Limb (tissue), 2 donors: Measurements from ENCODE around the gene OR56B4.
"Not testable (repeated sequence)": the region's sequence is repeated elsewhere in the genome, so short reads cannot be mapped to it uniquely, and the experiment has no call there.

Source experiments
- DNase-seq, 2 donors: peaks; one replicate each; pipeline ENCODE4 v3.0.0-alpha.2; 2016; ENCODE audit errors: extremely low spot score in 2 of 2

Gene OR56B4

GRCh38 chr11:6143737-6144136, 36.3 kb downstream of the OR56B4 start:
- DNase-seq = not testable (repeated sequence)

GRCh38 chr11:6151117-6151516, 43.6 kb downstream of the OR56B4 start:
- DNase-seq = no peak

GRCh38 chr11:6152126-6152525, 44.6 kb downstream of the OR56B4 start:
- DNase-seq = no peak

- DNase-seq = no peak
Measured at GRCh38 chr11:6156628-6157359, 49.3 kb downstream of the OR56B4 start.
